Transverse colon (tissue), 3 donors: ENCODE measurements around the gene MAP4K4.

Experiments
- CTCF ChIP-seq, 5 experiments: fragments of 200-600 bp in 3 of 5; fragments of 450-650 bp in 2 of 5; sonication (generic) in 3 of 5; IDR thresholded peaks; 1 replicate in 2 of 5; 2 replicates in 3 of 5; pipeline ENCODE4 v1.5.1; 2016 to 2017; ENCODE audit warnings: antibody characterized with exemption in 5 of 5, inconsistent platforms in 3 of 5, mild to moderate bottlenecking in 2 of 5, moderate library complexity in 1 of 5
- POLR2A ChIP-seq: fragments of 450-650 bp; IDR thresholded peaks from one replicate; pipeline ENCODE4 v1.6.1; 2016; ENCODE audit warnings: antibody characterized with exemption, mild to moderate bottlenecking, moderate library complexity

- TF ChIP-seq POLR2A (no peak), CTCF (IDR thresholded peaks at IDR 0.05) (no peak)
Measured at GRCh38 chr2:101781326-101781725, 83.8 kb downstream of the MAP4K4 start.
